ENCODE measurements around the gene LRMDA. TPM values are rescaled to one million over a fixed set of nuclear protein-coding genes. Genes with fewer than 3 reads are reported as not detected.

The LRMDA gene
- total and polyA plus RNA-seq, 2 of the 13 experiments (the other 11 are each of a cell fraction or from before 2014, with no cell fraction given) = 13.4 to 22.0 TPM

- no peaks in the 10 kb centered on the region for H4K20me1 ChIP-seq (ENCODE audit: insufficient read depth, low read length)
- in situ Hi-C loops (cut with HindIII; ENCODE audit: extremely low pct_ligation_motif_present, low pct_unique_long_range_greater_than_20kb) (no loop called here), intact Hi-C loops (cut with micrococcal nuclease; ENCODE audit: unreplicated experiment) (no loop called here)
- H3K4me1 ChIP-seq (ENCODE audit: insufficient read depth, low read length) = no peaks in the 10 kb centered on the region
- CTCF ChIA-PET (ENCODE audit: low intra/inter-chr PET ratio, low total read pairs) = no interaction called here
- H3K27me3 ChIP-seq (ENCODE audit: control insufficient read depth in 1 of 2, insufficient read depth in 2 of 2, low read length in 2 of 2) = no peaks in the 10 kb centered on the region
- no peak overlapping the region for H2AFZ ChIP-seq (ENCODE audit: low read length)
- 82% methylated on average over 1 of the region's 1 CpG for WGBS (ENCODE audit: low lambda C conversion rate)
- DNase-seq (ENCODE audit: low spot score) = no peak
- TF ChIP-seq NPAS2 (CRISPR knock-in tag; IDR thresholded peaks at IDR 0.05; ENCODE audit: borderline replicate concordance) (no peak), NFIB (CRISPR knock-in tag; IDR thresholded peaks at IDR 0.05; ENCODE audit: borderline replicate concordance) (no peak), ZNF136 (CRISPR knock-in tag; IDR thresholded peaks at IDR 0.05; ENCODE audit: low read depth) (no peak), LBX2 (CRISPR knock-in tag; IDR thresholded peaks at IDR 0.05; ENCODE audit: borderline replicate concordance) (no peak), ZNF549 (CRISPR knock-in tag; IDR thresholded peaks at IDR 0.05) (no peak)
- no peak for ATAC-seq
- no peaks in the 10 kb centered on the region for H3K9me3 ChIP-seq (ENCODE audit: low read length)
- H3K9ac ChIP-seq (ENCODE audit: insufficient read depth, low read depth, low read length) = no peak overlapping the region
- H3K36me3 ChIP-seq (replicated peaks in 1 of 2; ENCODE audit: control insufficient read depth in 1 of 2, insufficient read depth in 2 of 2, low read length in 2 of 2) = no peaks in the 10 kb centered on the region
- no TSS peak for BruUV-seq (replicated peaks)
- FAIRE-seq = no peak
- H3K4me2 ChIP-seq (ENCODE audit: low read depth, low read length) = no peak overlapping the region
- no peak overlapping the region for H3K27ac ChIP-seq (ENCODE audit: extremely low read length, insufficient read depth, low read length)
- H3K4me3 ChIP-seq (replicated peaks in 1 of 3; ENCODE audit: insufficient read depth in 1 of 3, low read depth in 2 of 3, low read length in 3 of 3) = no peak overlapping the region
- POLR2A ChIA-PET = no interaction called here
- no peaks in the 10 kb centered on the region for H3K79me2 ChIP-seq (ENCODE audit: insufficient read depth, low read length)
Observed at GRCh38 chr10:76375761-76376160, 944.3 kb downstream of the LRMDA start.

GRCh38 chr10:76382381-76382851 is 951.0 kb downstream of the LRMDA start:
- Histone ChIP-seq H3K4me1 (ENCODE audit: insufficient read depth, low read length) (no peaks in the 10 kb centered on the region), H3K27me3 (ENCODE audit: control insufficient read depth in 1 of 2, insufficient read depth in 2 of 2, low read length in 2 of 2) (no peaks in the 10 kb centered on the region), H3K79me2 (ENCODE audit: insufficient read depth, low read length) (no peaks in the 10 kb centered on the region), H3K27ac (ENCODE audit: extremely low read length, insufficient read depth, low read length) (no peak overlapping the region), H3K4me3 (replicated peaks in 1 of 3; ENCODE audit: insufficient read depth in 1 of 3, low read depth in 2 of 3, low read length in 3 of 3) (no peak overlapping the region), H2AFZ (ENCODE audit: low read length) (no peak overlapping the region), H3K36me3 (replicated peaks in 1 of 2; ENCODE audit: control insufficient read depth in 1 of 2, insufficient read depth in 2 of 2, low read length in 2 of 2) (no peaks in the 10 kb centered on the region), H4K20me1 (ENCODE audit: insufficient read depth, low read length) (no peaks in the 10 kb centered on the region), H3K9ac (ENCODE audit: insufficient read depth, low read depth, low read length) (no peak overlapping the region), H3K4me2 (ENCODE audit: low read depth, low read length) (no peak overlapping the region), H3K9me3 (ENCODE audit: low read length) (no peaks in the 10 kb centered on the region)
- ATAC-seq = no peak
- ChIA-PET CTCF (ENCODE audit: low intra/inter-chr PET ratio, low total read pairs) (no interaction called here), POLR2A (no interaction called here)
- no peak for FAIRE-seq
- WGBS (ENCODE audit: low lambda C conversion rate) = 47% methylated on average over 2 of the region's 2 CpGs
- no peak for DNase-seq (ENCODE audit: low spot score)
- intact Hi-C loops (cut with micrococcal nuclease; ENCODE audit: unreplicated experiment) = loop anchor here (5.0 kb wide), 1 partner anchor 410 kb away; no protein-coding TSS in a partner anchor
- no TSS peak for BruUV-seq (replicated peaks)
- TF ChIP-seq ZNF800 (CRISPR knock-in tag; IDR thresholded peaks at IDR 0.05) = no peak
- TF ChIP-seq MEIS2 (CRISPR knock-in tag; IDR thresholded peaks at IDR 0.05) = no peak
- in situ Hi-C loops (cut with HindIII; ENCODE audit: extremely low pct_ligation_motif_present, low pct_unique_long_range_greater_than_20kb) = no loop called here

Measured in HepG2 (cell line).